ENCODE data around the gene KDM4F.

The KDM4F gene

GRCh38 chr11:95067841-95068219 lies 18.6 kb downstream of the KDM4F start:
- no peak for DNase-seq (ENCODE audit: low read depth, low spot score)
- Histone ChIP-seq H3K27ac (peak overlapping the region; percentile 60; the same call in 1 of the 2 replicates), H3K4me3 (peak overlapping the region; percentile 89), H3K9ac (ENCODE audit: insufficient read length) (peak overlapping the region; percentile 75), H3K36me3 (ENCODE audit: insufficient read depth, low read length) (no peaks in the 10 kb centered on the region), H3K9me3 (ENCODE audit: low read depth, low read length) (no peaks in the 10 kb centered on the region)
- TF ChIP-seq POLR2AphosphoS5 (IDR thresholded peaks at IDR 0.05; ENCODE audit: borderline replicate concordance, low read depth, low read length) (no peak), EZH2 (IDR thresholded peaks at IDR 0.05) (no peak), FOXP2 (optimal IDR thresholded peaks at IDR 0.05; ENCODE audit: control extremely low read depth, extremely low read length, insufficient read depth) (no peak)

GRCh38 chr11:95068549-95068948 lies 19.3 kb downstream of the KDM4F start:
- Histone ChIP-seq H3K4me3 (peak overlapping the region; percentile 89), H3K9ac (ENCODE audit: insufficient read length) (peak overlapping the region; percentile 37), H3K27ac (no peak overlapping the region), H3K9me3 (ENCODE audit: low read depth, low read length) (no peaks in the 10 kb centered on the region), H3K36me3 (ENCODE audit: insufficient read depth, low read length) (no peaks in the 10 kb centered on the region)
- DNase-seq (ENCODE audit: low read depth, low spot score), result no peak
- no peak for TF ChIP-seq EZH2 (IDR thresholded peaks at IDR 0.05)
- no peak for TF ChIP-seq FOXP2 (optimal IDR thresholded peaks at IDR 0.05; ENCODE audit: control extremely low read depth, extremely low read length, insufficient read depth)
- TF ChIP-seq POLR2AphosphoS5 (IDR thresholded peaks at IDR 0.05; ENCODE audit: borderline replicate concordance, low read depth, low read length), result no peak

DNA sequence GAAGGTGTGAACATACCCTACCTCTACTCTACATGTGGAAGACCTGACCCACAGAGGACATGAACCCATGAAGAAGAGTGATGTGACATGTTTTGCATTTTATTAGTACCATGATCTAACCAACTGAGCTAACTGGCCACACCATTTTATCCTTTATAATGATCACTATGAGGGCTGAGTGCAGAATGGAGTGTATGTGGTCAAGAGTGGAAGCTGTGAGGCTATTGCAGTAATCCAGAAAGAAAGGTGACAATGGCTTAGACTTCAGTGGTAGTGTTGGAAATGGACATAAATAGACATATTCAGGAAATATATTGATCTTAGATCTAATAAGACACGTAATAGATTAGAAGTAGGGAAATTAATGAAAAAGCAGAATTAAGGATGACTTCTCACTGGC lies 21.2 kb downstream of the KDM4F start:
- H3K9ac ChIP-seq (ENCODE audit: insufficient read length), result no peak overlapping the region
- TF ChIP-seq EZH2 (IDR thresholded peaks at IDR 0.05), result no peak
- no peak for TF ChIP-seq FOXP2 (optimal IDR thresholded peaks at IDR 0.05; ENCODE audit: control extremely low read depth, extremely low read length, insufficient read depth)
- no peak for TF ChIP-seq POLR2AphosphoS5 (IDR thresholded peaks at IDR 0.05; ENCODE audit: borderline replicate concordance, low read depth, low read length)
- no peaks in the 10 kb centered on the region for H3K9me3 ChIP-seq (ENCODE audit: low read depth, low read length)
- DNase-seq (ENCODE audit: low read depth, low spot score), result no peak
- no peak overlapping the region for H3K27ac ChIP-seq
- no peaks in the 10 kb centered on the region for H3K36me3 ChIP-seq (ENCODE audit: insufficient read depth, low read length)
- H3K4me3 ChIP-seq, result no peak overlapping the region

DNA sequence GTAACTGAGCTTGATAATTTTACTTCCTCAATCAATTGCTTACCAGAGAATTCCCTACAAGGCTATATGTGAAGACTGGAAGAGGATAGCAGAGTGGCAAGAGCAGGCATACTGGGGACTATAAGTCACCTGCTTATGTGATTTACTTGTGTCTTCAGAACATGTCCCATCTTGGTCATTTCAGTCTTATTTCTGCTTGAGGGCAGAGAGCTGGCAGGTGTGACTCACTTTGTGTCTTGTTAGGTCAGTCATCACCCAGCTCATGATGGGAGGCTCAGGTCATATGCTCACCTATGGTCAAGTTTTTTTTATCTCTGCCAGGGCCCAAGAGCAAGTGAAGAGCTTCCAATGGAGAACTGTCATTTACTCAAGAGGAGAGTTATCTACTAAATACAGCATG lies 23.7 kb downstream of the KDM4F start:
- TF ChIP-seq POLR2AphosphoS5 (IDR thresholded peaks at IDR 0.05; ENCODE audit: borderline replicate concordance, low read depth, low read length), result no peak
- no peak for TF ChIP-seq FOXP2 (optimal IDR thresholded peaks at IDR 0.05; ENCODE audit: control extremely low read depth, extremely low read length, insufficient read depth)
- no peak for TF ChIP-seq EZH2 (IDR thresholded peaks at IDR 0.05)
- H3K4me3 ChIP-seq, result no peak overlapping the region
- no peaks in the 10 kb centered on the region for H3K36me3 ChIP-seq (ENCODE audit: insufficient read depth, low read length)
- H3K9ac ChIP-seq (ENCODE audit: insufficient read length), result no peak overlapping the region
- DNase-seq (ENCODE audit: low read depth, low spot score), result no peak
- no peak overlapping the region for H3K27ac ChIP-seq
- no peaks in the 10 kb centered on the region for H3K9me3 ChIP-seq (ENCODE audit: low read depth, low read length)

DNA sequence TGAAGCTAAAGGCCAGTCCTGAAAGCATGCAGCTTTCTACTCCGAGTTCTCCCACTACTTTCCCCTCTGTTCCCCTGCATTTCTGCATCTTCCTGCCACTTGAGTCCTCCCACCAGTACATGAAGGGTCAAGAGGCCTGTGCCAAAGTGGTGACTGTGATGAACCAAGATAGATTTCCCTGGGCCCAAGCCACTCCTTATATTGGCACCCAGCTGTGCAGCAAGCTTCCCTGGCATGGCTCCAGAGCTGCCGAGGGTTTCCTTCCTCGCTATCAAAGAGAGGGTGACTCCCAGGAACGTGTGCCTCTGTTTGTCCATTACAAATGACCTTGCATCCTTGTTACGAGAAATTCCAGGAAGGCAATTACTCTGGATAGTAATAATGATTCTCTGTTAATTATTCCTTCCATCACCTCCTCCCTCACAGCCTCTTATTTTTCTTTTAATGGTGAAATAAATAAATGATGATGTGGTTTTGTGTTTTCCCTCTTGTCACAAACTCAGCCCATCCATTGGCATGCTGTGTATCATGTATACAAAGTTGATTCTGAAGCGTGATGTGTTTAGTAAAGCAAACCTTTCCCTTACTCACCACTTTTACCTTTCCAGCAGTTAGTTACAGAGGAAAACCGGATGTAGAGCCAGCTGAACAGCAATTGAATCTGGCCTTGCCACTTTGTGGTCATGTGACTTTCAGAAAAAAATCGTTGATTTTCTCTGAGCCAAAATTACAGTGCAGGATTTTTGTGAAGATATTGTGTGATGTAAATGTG lies 25.8 kb downstream of the KDM4F start:
- H3K9me3 ChIP-seq (ENCODE audit: low read depth, low read length), result no peaks in the 10 kb centered on the region
- no peak for TF ChIP-seq POLR2AphosphoS5 (IDR thresholded peaks at IDR 0.05; ENCODE audit: borderline replicate concordance, low read depth, low read length)
- no peak for TF ChIP-seq FOXP2 (optimal IDR thresholded peaks at IDR 0.05; ENCODE audit: control extremely low read depth, extremely low read length, insufficient read depth)
- TF ChIP-seq EZH2 (IDR thresholded peaks at IDR 0.05), result no peak
- H3K36me3 ChIP-seq (ENCODE audit: insufficient read depth, low read length), result no peaks in the 10 kb centered on the region
- no peak overlapping the region for H3K4me3 ChIP-seq
- DNase-seq (ENCODE audit: low read depth, low spot score), result no peak
- no peak overlapping the region for H3K27ac ChIP-seq
- no peak overlapping the region for H3K9ac ChIP-seq (ENCODE audit: insufficient read length)

- H3K36me3 ChIP-seq (ENCODE audit: insufficient read depth, low read length), result no peaks in the 10 kb centered on the region
- TF ChIP-seq POLR2AphosphoS5 (IDR thresholded peaks at IDR 0.05; ENCODE audit: borderline replicate concordance, low read depth, low read length), result no peak
- no peak for TF ChIP-seq FOXP2 (optimal IDR thresholded peaks at IDR 0.05; ENCODE audit: control extremely low read depth, extremely low read length, insufficient read depth)
- TF ChIP-seq EZH2 (IDR thresholded peaks at IDR 0.05), result no peak
- no peak for DNase-seq (ENCODE audit: low read depth, low spot score)
- H3K9me3 ChIP-seq (ENCODE audit: low read depth, low read length), result no peaks in the 10 kb centered on the region
- no peak overlapping the region for H3K4me3 ChIP-seq
- H3K27ac ChIP-seq, result no peak overlapping the region
- no peak overlapping the region for H3K9ac ChIP-seq (ENCODE audit: insufficient read length)
Observed at GRCh38 chr11:95076416-95076815, 27.2 kb downstream of the KDM4F start.

GRCh38 chr11:95076981-95077380 lies 27.8 kb downstream of the KDM4F start:
- no peak for DNase-seq (ENCODE audit: low read depth, low spot score)
- no peak overlapping the region for H3K9ac ChIP-seq (ENCODE audit: insufficient read length)
- TF ChIP-seq FOXP2 (optimal IDR thresholded peaks at IDR 0.05; ENCODE audit: control extremely low read depth, extremely low read length, insufficient read depth) (no peak), POLR2AphosphoS5 (IDR thresholded peaks at IDR 0.05; ENCODE audit: borderline replicate concordance, low read depth, low read length) (no peak), EZH2 (IDR thresholded peaks at IDR 0.05) (no peak)
- H3K36me3 ChIP-seq (ENCODE audit: insufficient read depth, low read length), result no peaks in the 10 kb centered on the region
- no peak overlapping the region for H3K4me3 ChIP-seq
- H3K27ac ChIP-seq, result no peak overlapping the region
- H3K9me3 ChIP-seq (ENCODE audit: low read depth, low read length), result no peaks in the 10 kb centered on the region

GRCh38 chr11:95078526-95078925 lies 29.3 kb downstream of the KDM4F start:
- Histone ChIP-seq H3K36me3 (ENCODE audit: insufficient read depth, low read length) (no peaks in the 10 kb centered on the region), H3K4me3 (no peak overlapping the region), H3K9me3 (ENCODE audit: low read depth, low read length) (no peaks in the 10 kb centered on the region), H3K9ac (ENCODE audit: insufficient read length) (no peak overlapping the region), H3K27ac (no peak overlapping the region)
- TF ChIP-seq POLR2AphosphoS5 (IDR thresholded peaks at IDR 0.05; ENCODE audit: borderline replicate concordance, low read depth, low read length) (no peak), EZH2 (IDR thresholded peaks at IDR 0.05) (no peak), FOXP2 (optimal IDR thresholded peaks at IDR 0.05; ENCODE audit: control extremely low read depth, extremely low read length, insufficient read depth) (no peak)
- DNase-seq (ENCODE audit: low read depth, low spot score), result no peak

DNA sequence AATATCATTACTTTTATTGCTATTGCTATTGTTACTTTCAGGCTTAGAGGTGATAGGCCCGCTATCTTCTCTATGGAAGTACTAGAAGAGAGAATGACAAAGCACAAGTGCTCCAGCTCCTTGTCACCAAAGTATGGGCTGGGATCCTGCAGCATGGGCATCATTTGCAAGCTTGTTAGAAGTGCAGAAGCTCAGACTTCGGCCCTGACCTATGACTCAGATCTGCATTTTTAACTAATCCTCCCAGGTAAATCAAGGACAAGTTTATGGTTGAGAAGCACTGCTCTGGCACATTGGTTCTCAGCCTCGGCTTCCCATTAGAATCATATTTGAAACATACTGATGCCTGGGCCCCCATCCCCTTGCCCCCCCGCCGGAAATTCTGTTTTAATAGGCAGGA lies 31.8 kb downstream of the KDM4F start:
- Histone ChIP-seq H3K9me3 (ENCODE audit: low read depth, low read length) (no peaks in the 10 kb centered on the region), H3K9ac (ENCODE audit: insufficient read length) (no peak overlapping the region), H3K27ac (no peak overlapping the region), H3K36me3 (ENCODE audit: insufficient read depth, low read length) (no peaks in the 10 kb centered on the region), H3K4me3 (no peak overlapping the region)
- TF ChIP-seq FOXP2 (optimal IDR thresholded peaks at IDR 0.05; ENCODE audit: control extremely low read depth, extremely low read length, insufficient read depth) (no peak), POLR2AphosphoS5 (IDR thresholded peaks at IDR 0.05; ENCODE audit: borderline replicate concordance, low read depth, low read length) (no peak), EZH2 (IDR thresholded peaks at IDR 0.05) (no peak)
- no peak for DNase-seq (ENCODE audit: low read depth, low spot score)

Data from SK-N-MC (cell line).